Thoracic aorta (tissue), 2 donors: ENCODE measurements around the gene PPP2R2D. TPM values are rescaled to one million over a fixed set of nuclear protein-coding genes. Genes with fewer than 3 reads are reported as not detected.

Source experiments
- ATAC-seq: fragments of 150-250 bp; one replicate; pipeline ENCODE4 v1.8.0; 2017; ENCODE audit warnings: low read depth; ENCODE audit not compliant: insufficient number of reproducible peaks, low FRiP score
- DNase-seq: peaks from one replicate; pipeline ENCODE4 v3.0.0-alpha.2; 2020; ENCODE audit warnings: low spot score
- H3K27ac ChIP-seq, 2 donors: fragments of 200-600 bp; sonication (generic); 1 replicate in 1 of 2; 2 replicates in 1 of 2; pipeline ENCODE4 v1.5.1; 2016; ENCODE audit warnings: mild to moderate bottlenecking in 2 of 2, moderate library complexity in 2 of 2
- H3K27me3 ChIP-seq: fragments of 200-600 bp; sonication (generic); replicated peaks from 2 replicates; pipeline ENCODE4 v1.6.0; 2016; ENCODE audit warnings: mild to moderate bottlenecking; ENCODE audit not compliant: insufficient read depth
- H3K36me3 ChIP-seq: fragments of 200-600 bp; sonication (generic); one replicate; pipeline ENCODE4 v1.5.1; 2016
- H3K4me1 ChIP-seq, 2 donors: fragments of 200-600 bp; sonication (generic); 1 replicate in 1 of 2; 2 replicates in 1 of 2; pipeline versions ENCODE4 v1.5.1 to v1.6.0; 2016; ENCODE audit warnings: low read depth in 2 of 2, mild to moderate bottlenecking in 1 of 2; ENCODE audit not compliant: control insufficient read depth in 1 of 2
- H3K4me3 ChIP-seq: fragments of 200-600 bp; sonication (generic); 2 replicates; pipeline ENCODE4 v1.5.1; 2016; ENCODE audit warnings: mild to moderate bottlenecking
- H3K9me3 ChIP-seq: fragments of 200-600 bp; sonication (generic); 2 replicates; pipeline ENCODE4 v1.5.1; 2016
- CTCF ChIP-seq: fragments of 200-600 bp; sonication (generic); IDR thresholded peaks from one replicate; pipeline ENCODE4 v1.5.1; 2019; ENCODE audit warnings: antibody characterized with exemption
- total RNA-seq, 2 donors: library from RNA; depleted of rRNA; stranded (reverse); fragments of >200 nt; gene quantifications; one replicate each; pipeline versions ENCODE4 v1.1.0 to v1.2.3, GENCODE V29; 2016

The PPP2R2D gene
- total RNA-seq, 2 donors from 2014 or later = 23.0 to 34.1 TPM

GRCh38 chr10:131930586-131931330 is 29.9 kb downstream of the PPP2R2D start:
- no peaks in the 10 kb centered on the region for H3K27me3 ChIP-seq
- H3K27ac ChIP-seq = no peak overlapping the region
- TF ChIP-seq CTCF = no peak
- H3K36me3 ChIP-seq = no peaks in the 10 kb centered on the region
- ATAC-seq = no peak
- H3K9me3 ChIP-seq = no peaks in the 10 kb centered on the region
- H3K4me3 ChIP-seq = no peak overlapping the region
- no peak for DNase-seq
- peaks cover 28 to 43% of the 10 kb centered on the region in 2 donors for H3K4me1 ChIP-seq

DNA sequence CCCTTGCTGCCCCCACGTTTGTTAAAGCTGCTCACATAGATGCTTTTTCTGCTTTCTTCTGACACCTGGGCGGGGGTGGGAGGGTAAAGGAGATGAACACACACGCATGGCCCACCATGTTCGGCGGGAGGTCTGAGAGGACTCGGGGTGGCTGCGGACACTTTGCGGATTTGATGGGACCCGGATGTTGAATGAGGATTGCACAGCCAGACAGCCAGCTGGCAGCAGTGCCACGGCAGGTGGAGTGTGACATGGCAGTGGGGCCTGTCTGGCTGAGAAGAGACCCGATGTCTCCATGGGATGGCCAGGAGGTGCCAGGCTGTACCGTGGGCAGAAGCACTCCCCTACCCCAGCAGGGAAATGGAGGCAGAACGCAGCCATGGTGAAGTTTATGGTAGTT is 31.2 kb downstream of the PPP2R2D start:
- peak overlapping the region; percentile 9 to 32 for H3K27ac ChIP-seq
- ATAC-seq = no peak

GRCh38 chr10:131933016-131933695 is 32.3 kb downstream of the PPP2R2D start:
- H3K27me3 ChIP-seq = no peaks in the 10 kb centered on the region
- no peak for TF ChIP-seq CTCF
- peaks cover 24 to 41% of the 10 kb centered on the region in 2 donors for H3K4me1 ChIP-seq
- H3K4me3 ChIP-seq = no peak overlapping the region
- DNase-seq = no peak
- no peak for ATAC-seq
- H3K9me3 ChIP-seq = no peaks in the 10 kb centered on the region
- H3K27ac ChIP-seq = peak overlapping the region; percentile 6 to 34
- H3K36me3 ChIP-seq = peaks cover 4% of the 10 kb centered on the region

More for the DNA sequence above, 31.2 kb downstream of the PPP2R2D start:
- H3K4me1 ChIP-seq = peaks cover 28 to 43% of the 10 kb centered on the region in 2 donors
- no peaks in the 10 kb centered on the region for H3K9me3 ChIP-seq
- H3K27me3 ChIP-seq = no peaks in the 10 kb centered on the region
- H3K36me3 ChIP-seq = no peaks in the 10 kb centered on the region
- DNase-seq = no peak
- TF ChIP-seq CTCF = no peak
- H3K4me3 ChIP-seq = no peak overlapping the region

DNA sequence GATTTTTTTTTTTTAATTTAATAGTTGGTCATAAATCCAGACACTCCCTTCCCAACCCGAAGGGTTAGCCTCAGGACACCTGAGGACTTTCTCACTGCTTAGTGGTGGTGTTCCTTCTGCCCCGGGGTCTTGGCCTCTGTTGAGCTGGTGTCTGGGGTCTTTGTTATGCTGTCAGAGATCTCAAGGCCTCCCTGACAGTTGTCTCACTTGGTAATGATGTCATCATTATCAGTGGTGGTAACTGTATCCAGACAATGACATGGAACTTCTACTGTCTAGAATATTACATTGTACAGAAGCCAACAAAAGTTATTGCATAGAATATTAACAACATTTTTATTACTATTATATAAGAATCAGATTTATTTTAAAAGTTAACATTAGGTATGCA is 32.9 kb downstream of the PPP2R2D start:
- Histone ChIP-seq H3K27me3 (no peaks in the 10 kb centered on the region), H3K27ac (no peak overlapping the region), H3K36me3 (peaks cover 9% of the 10 kb centered on the region), H3K4me3 (no peak overlapping the region), H3K9me3 (no peaks in the 10 kb centered on the region), H3K4me1 (peaks cover 20 to 36% of the 10 kb centered on the region in 2 donors)
- ATAC-seq (no peak), DNase-seq (no peak)
- TF ChIP-seq CTCF = no peak

- TF ChIP-seq CTCF = no peak
- Histone ChIP-seq H3K36me3 (peaks cover 11% of the 10 kb centered on the region), H3K27me3 (no peaks in the 10 kb centered on the region), H3K9me3 (no peaks in the 10 kb centered on the region), H3K4me1 (peaks cover 20 to 36% of the 10 kb centered on the region in 2 donors), H3K27ac (no peak overlapping the region), H3K4me3 (no peak overlapping the region)
- ATAC-seq (no peak), DNase-seq (no peak)
Measured at GRCh38 chr10:131934769-131935168, 34.0 kb downstream of the PPP2R2D start.
